Ovary (tissue), 3 donors: ENCODE measurements around the gene MILR1.

Experiments used
- CTCF ChIP-seq, 3 donors: fragments of 450-650 bp in 2 of 3; fragments of 200-600 bp in 1 of 3; IDR thresholded peaks; one replicate each; pipeline versions ENCODE4 v1.5.1 to v1.8.0; 2016 to 2022; ENCODE audit warnings: antibody characterized with exemption in 3 of 3, mild to moderate bottlenecking in 1 of 3
- EP300 ChIP-seq: sonication (generic); formaldehyde crosslinking; IDR thresholded peaks from one replicate; pipeline ENCODE4 v1.6.1; 2017; ENCODE audit warnings: antibody characterized with exemption
- POLR2A ChIP-seq: fragments of 450-650 bp; IDR thresholded peaks from one replicate; pipeline ENCODE4 v1.6.1; 2017; ENCODE audit warnings: antibody characterized with exemption, mild to moderate bottlenecking, moderate library complexity
- donor health status: DM: no; HTN: no; CAD: no.

GRCh38 chr17:64426596-64426995 lies 22.3 kb upstream of the MILR1 start:
- no peak for TF ChIP-seq CTCF (IDR thresholded peaks at IDR 0.05)
- no peak for TF ChIP-seq POLR2A
- TF ChIP-seq EP300: no peak
